Sigmoid colon (tissue), 3 donors: ENCODE measurements around the gene XRCC5.

Experiments
- POLR2A ChIP-seq, 2 donors: fragments of 450-650 bp; IDR thresholded peaks; one replicate each; pipeline ENCODE4 v1.6.1; 2016; ENCODE audit warnings: antibody characterized with exemption in 2 of 2, mild to moderate bottlenecking in 2 of 2, moderate library complexity in 2 of 2
- TF ChIP-seq, protein P1 (sequence below), 4 experiments: fragments of 450-650 bp in 3 of 4; fragments of 200-600 bp in 1 of 4; IDR thresholded peaks; one replicate each; pipeline ENCODE4 v1.5.1; 2016 to 2019; ENCODE audit warnings: antibody characterized with exemption in 4 of 4, mild to moderate bottlenecking in 3 of 4, moderate library complexity in 2 of 4

DNA sequence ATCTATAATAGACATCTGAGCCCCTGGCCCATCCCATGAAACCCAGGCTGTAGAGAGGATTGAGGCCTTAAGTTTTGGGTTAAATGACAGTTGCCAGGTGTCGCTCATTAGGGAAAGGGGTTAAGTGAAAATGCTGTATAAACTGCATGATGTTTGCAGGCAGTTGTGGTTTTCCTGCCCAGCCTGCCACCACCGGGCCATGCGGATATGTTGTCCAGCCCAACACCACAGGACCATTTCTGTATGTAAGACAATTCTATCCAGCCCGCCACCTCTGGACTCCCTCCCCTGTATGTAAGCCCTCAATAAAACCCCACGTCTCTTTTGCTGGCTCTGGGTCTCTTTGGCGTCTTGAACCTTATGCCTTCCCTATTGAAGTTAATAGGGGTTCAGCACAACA lies 110.7 kb downstream of the XRCC5 start:
- TF ChIP-seq, protein P1, sequence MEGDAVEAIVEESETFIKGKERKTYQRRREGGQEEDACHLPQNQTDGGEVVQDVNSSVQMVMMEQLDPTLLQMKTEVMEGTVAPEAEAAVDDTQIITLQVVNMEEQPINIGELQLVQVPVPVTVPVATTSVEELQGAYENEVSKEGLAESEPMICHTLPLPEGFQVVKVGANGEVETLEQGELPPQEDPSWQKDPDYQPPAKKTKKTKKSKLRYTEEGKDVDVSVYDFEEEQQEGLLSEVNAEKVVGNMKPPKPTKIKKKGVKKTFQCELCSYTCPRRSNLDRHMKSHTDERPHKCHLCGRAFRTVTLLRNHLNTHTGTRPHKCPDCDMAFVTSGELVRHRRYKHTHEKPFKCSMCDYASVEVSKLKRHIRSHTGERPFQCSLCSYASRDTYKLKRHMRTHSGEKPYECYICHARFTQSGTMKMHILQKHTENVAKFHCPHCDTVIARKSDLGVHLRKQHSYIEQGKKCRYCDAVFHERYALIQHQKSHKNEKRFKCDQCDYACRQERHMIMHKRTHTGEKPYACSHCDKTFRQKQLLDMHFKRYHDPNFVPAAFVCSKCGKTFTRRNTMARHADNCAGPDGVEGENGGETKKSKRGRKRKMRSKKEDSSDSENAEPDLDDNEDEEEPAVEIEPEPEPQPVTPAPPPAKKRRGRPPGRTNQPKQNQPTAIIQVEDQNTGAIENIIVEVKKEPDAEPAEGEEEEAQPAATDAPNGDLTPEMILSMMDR (IDR thresholded peaks at IDR 0.05), result no peak
- no peak for TF ChIP-seq POLR2A (IDR thresholded peaks at IDR 0.05)
